PC-3 (cell line): Measurements from ENCODE around the gene ACCS. TPM values are rescaled to one million over a fixed set of nuclear protein-coding genes. Genes with fewer than 3 reads are reported as not detected.

Source experiments
- ATAC-seq: fragments of 200-7000 bp; cut with Tn5 transposase; 2 replicates; pipeline ENCODE4 v1.9.1; 2020; ENCODE audit warnings: mild to moderate bottlenecking, moderate library complexity
- BruUV-seq: library from RNA; stranded (reverse); fragments of 400-500 nt; replicated peaks from 2 replicates; lab custom pipeline; 2021; lab: Mats Ljungman, UMichigan
- CTCF ChIA-PET: fragments of 300-600 bp; sonication (Branson Sonifier 250); formaldehyde crosslinking; loops from one replicate; lab custom pipeline; 2022; ENCODE audit warnings: antibody characterized with exemption; lab: Charles Lee
- POLR2A ChIA-PET: fragments of 300-600 bp; sonication (Branson Sonifier 250); formaldehyde crosslinking; loops from one replicate; lab custom pipeline; 2022; ENCODE audit warnings: antibody characterized with exemption; ENCODE audit not compliant: unreplicated experiment; lab: Charles Lee
- DNase-seq: peaks from one replicate; pipeline ENCODE4 v3.0.0-alpha.2; 2015
- H2AFZ ChIP-seq: fragments of 300-600 bp; sonication (generic); 2 replicates; pipeline ENCODE4 v1.6.0; 2016; ENCODE audit warnings: antibody characterized with exemption, low read length
- H3F3A ChIP-seq: fragments of 300-600 bp; sonication (generic); one replicate; pipeline ENCODE4 v1.6.0; 2017; ENCODE audit warnings: antibody characterized with exemption, low read length, control low read depth, mild to moderate bottlenecking; ENCODE audit not compliant: unreplicated experiment
- H3K27ac ChIP-seq: fragments of 300-600 bp; sonication (generic); 2 replicates; pipeline ENCODE4 v1.5.1; 2016; ENCODE audit warnings: mild to moderate bottlenecking, low read length
- H3K27me3 ChIP-seq: fragments of 300-600 bp; sonication (generic); 2 replicates; pipeline ENCODE4 v1.6.1; 2016; ENCODE audit warnings: low read length, mixed read lengths
- H3K36me3 ChIP-seq: fragments of 300-600 bp; sonication (generic); 2 replicates; pipeline ENCODE4 v1.6.1; 2016; ENCODE audit warnings: low read depth, mixed run types, low read length, mixed read lengths
- H3K4me1 ChIP-seq: fragments of 300-600 bp; sonication (generic); 2 replicates; pipeline ENCODE4 v1.5.1; 2016; ENCODE audit warnings: low read length; ENCODE audit not compliant: insufficient read depth
- H3K4me2 ChIP-seq: fragments of 300-600 bp; sonication (generic); 2 replicates; pipeline ENCODE4 v1.6.0; 2016; ENCODE audit warnings: low read length
- H3K4me3 ChIP-seq: fragments of 300-600 bp; sonication (generic); 2 replicates; pipeline ENCODE4 v1.5.1; 2016; ENCODE audit warnings: mild to moderate bottlenecking, low read length, mixed read lengths
- H3K79me2 ChIP-seq: fragments of 300-600 bp; sonication (generic); 2 replicates; pipeline ENCODE4 v1.6.1; 2017; ENCODE audit warnings: low read length, mixed read lengths
- H3K9ac ChIP-seq: fragments of 300-600 bp; sonication (generic); 2 replicates; pipeline ENCODE4 v1.6.0; 2016; ENCODE audit warnings: mild to moderate bottlenecking, low read length
- H3K9me2 ChIP-seq: fragments of 300-600 bp; sonication (generic); replicated peaks from 2 replicates; pipeline ENCODE4 v1.6.1; 2016; ENCODE audit warnings: mixed run types, low read length, mixed read lengths
- H3K9me3 ChIP-seq: fragments of 300-600 bp; sonication (generic); 2 replicates; pipeline ENCODE4 v1.6.1; 2016; ENCODE audit warnings: low read length, mixed read lengths
- H4K20me1 ChIP-seq: fragments of 300-600 bp; sonication (generic); 2 replicates; pipeline ENCODE4 v1.6.1; 2016; ENCODE audit warnings: low read length, mixed read lengths
- CTCF ChIP-seq: fragments of 300-600 bp; sonication (generic); conservative IDR thresholded peaks from 2 replicates; pipeline ENCODE4 v1.5.1; 2017; ENCODE audit warnings: antibody characterized with exemption, low read depth, mild to moderate bottlenecking, low read length
- EZH2 ChIP-seq: fragments of 300-600 bp; sonication (generic); IDR thresholded peaks from one replicate; pipeline ENCODE4 v1.6.1; 2017; ENCODE audit warnings: antibody characterized with exemption, mild to moderate bottlenecking, low read length; ENCODE audit not compliant: unreplicated experiment
- EZH2phosphoT487 ChIP-seq: fragments of 300-600 bp; sonication (generic); IDR thresholded peaks from 2 replicates; pipeline ENCODE4 v1.6.1; 2018; ENCODE audit warnings: mild to moderate bottlenecking, antibody characterized with exemption, low read length, borderline replicate concordance
- intact Hi-C: fragments of 100-400 bp; cut with micrococcal nuclease; formaldehyde crosslinking; loops from 2 replicates; pipeline ENCODE4 v1.9.0; 2023
- total RNA-seq: library from RNA; depleted of rRNA; stranded (reverse); fragments of >200 nt; gene quantifications from 2 replicates; pipeline ENCODE4 v1.2.3, GENCODE V29; 2014

Gene ACCS
- total RNA-seq, 1 experiment from 2014 or later = 3.8 TPM

- ChIA-PET POLR2A (no interaction called here), CTCF (no interaction called here)
- H3K4me1 ChIP-seq = no peaks in the 10 kb centered on the region
- no peaks in the 10 kb centered on the region for H3F3A ChIP-seq
- no TSS peak for BruUV-seq
- no peak for ATAC-seq
- H2AFZ ChIP-seq = no peak overlapping the region
- H3K27ac ChIP-seq = no peak overlapping the region
- DNase-seq = no peak
- no peaks in the 10 kb centered on the region for H4K20me1 ChIP-seq
- intact Hi-C loops = no loop called here
- no peak overlapping the region for H3K9ac ChIP-seq
- no peaks in the 10 kb centered on the region for H3K36me3 ChIP-seq
- H3K9me3 ChIP-seq = no peaks in the 10 kb centered on the region
- H3K79me2 ChIP-seq = no peaks in the 10 kb centered on the region
- H3K4me2 ChIP-seq = no peak overlapping the region
- H3K27me3 ChIP-seq = no peaks in the 10 kb centered on the region
- H3K9me2 ChIP-seq = no peaks in the 10 kb centered on the region
- TF ChIP-seq CTCF (no peak), EZH2phosphoT487 (no peak), EZH2 (no peak)
- H3K4me3 ChIP-seq = no peak overlapping the region
Observed at GRCh38 chr11:44057340-44057739, 8.7 kb upstream of the ACCS start.

DNA sequence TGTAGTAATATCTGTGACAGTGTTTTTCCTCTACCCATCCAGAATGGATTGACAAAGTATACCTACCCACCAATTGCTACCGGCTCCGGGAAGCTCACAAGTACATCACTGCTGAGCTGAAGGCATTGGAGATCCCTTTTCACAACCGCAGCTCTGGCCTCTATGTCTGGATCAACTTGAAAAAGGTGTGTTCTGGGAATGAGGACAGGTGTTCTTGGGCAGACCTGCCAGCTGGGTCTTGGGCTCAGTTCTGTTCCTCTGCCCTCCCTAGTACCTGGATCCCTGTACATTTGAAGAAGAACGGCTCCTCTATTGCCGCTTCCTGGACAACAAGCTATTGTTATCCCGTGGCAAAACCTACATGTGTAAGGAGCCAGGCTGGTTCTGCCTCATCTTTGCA lies 7.8 kb upstream of the ACCS start:
- DNase-seq = no peak
- Histone ChIP-seq H3K4me2 (no peak overlapping the region), H3K27ac (no peak overlapping the region), H4K20me1 (no peaks in the 10 kb centered on the region), H3F3A (no peaks in the 10 kb centered on the region), H3K9ac (no peak overlapping the region), H3K4me3 (no peak overlapping the region), H3K79me2 (no peaks in the 10 kb centered on the region), H2AFZ (no peak overlapping the region), H3K9me2 (no peaks in the 10 kb centered on the region), H3K36me3 (no peaks in the 10 kb centered on the region), H3K27me3 (no peaks in the 10 kb centered on the region), H3K9me3 (no peaks in the 10 kb centered on the region), H3K4me1 (no peaks in the 10 kb centered on the region)
- POLR2A ChIA-PET = no interaction called here
- ATAC-seq = no peak
- no peak for TF ChIP-seq CTCF
- no peak for TF ChIP-seq EZH2phosphoT487
- no peak for TF ChIP-seq EZH2
- no TSS peak for BruUV-seq
- intact Hi-C loops = no loop called here
- CTCF ChIA-PET = no interaction called here

DNA sequence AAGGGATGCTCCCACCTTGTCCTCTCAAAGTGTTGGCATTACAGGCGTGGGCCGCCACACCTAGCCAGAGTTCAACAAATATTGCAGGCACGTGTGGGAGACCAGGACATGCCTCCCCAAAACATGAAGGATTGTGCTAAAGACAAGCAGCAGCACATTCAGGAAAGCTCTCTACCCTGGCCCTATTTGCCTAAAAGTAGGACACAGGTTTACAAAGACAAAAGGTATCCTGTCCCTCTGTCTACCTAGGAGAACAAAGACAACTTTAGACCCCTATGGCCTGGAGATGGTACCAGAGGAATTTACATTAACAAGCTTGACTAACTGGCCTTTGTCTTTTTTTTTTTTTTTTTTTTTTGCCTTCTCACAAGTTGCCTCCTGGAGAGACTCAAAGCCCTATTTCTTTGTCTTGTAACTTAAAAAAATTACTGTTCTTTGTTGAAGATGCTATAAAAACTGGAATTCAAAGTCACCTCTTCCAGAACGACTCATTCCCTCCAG lies 859 bp upstream of the ACCS start:
- Histone ChIP-seq H3K27me3 (no peaks in the 10 kb centered on the region), H4K20me1 (no peaks in the 10 kb centered on the region; the same call in 1 of the 2 replicates), H3K27ac (no peak overlapping the region), H3K9ac (peak overlapping the region; percentile 94), H3F3A (no peaks in the 10 kb centered on the region), H3K4me3 (peak overlapping the region; percentile 84; the same call in 1 of the 2 replicates), H3K4me1 (peaks cover 13% of the 10 kb centered on the region), H3K79me2 (no peaks in the 10 kb centered on the region), H3K4me2 (peak overlapping the region; percentile 91), H3K36me3 (no peaks in the 10 kb centered on the region), H2AFZ (peak overlapping the region; percentile 90), H3K9me2 (no peaks in the 10 kb centered on the region), H3K9me3 (no peaks in the 10 kb centered on the region)
- ChIA-PET CTCF (interaction anchor here (0.6 to 1.5 kb wide), 3 partner anchors 29 to 685 kb away, joined by 5 to 6 read pairs (median 5); no protein-coding TSS in a partner anchor), POLR2A (interaction anchor here (0.6 kb wide), 1 partner anchor 735 kb away, joined by 6 read pairs; no protein-coding TSS in a partner anchor)
- intact Hi-C loops = no loop called here
- BruUV-seq = no TSS peak
- ATAC-seq (no peak), DNase-seq (no peak)
- TF ChIP-seq CTCF (no peak), EZH2phosphoT487 (no peak), EZH2 (no peak)
